HG03575 (cell line): Measurements from ENCODE around the gene THADA.

Source experiments
- ATAC-seq: cut with Tn5 transposase; IDR thresholded peaks from one replicate; pipeline ENCODE4 v1.9.1; 2021; ENCODE audit not compliant: unreplicated experiment, insufficient number of reproducible peaks, low FRiP score; ENCODE audit errors: extremely low read depth

Gene THADA

GRCh38 chr2:43430489-43430888, 165.3 kb downstream of the THADA start:
- no peak for ATAC-seq

- ATAC-seq = no peak
Observed at GRCh38 chr2:43429369-43429768, 166.5 kb downstream of the THADA start.

- no peak for ATAC-seq
Observed at GRCh38 chr2:43427032-43427424, 168.8 kb downstream of the THADA start.

- peak; percentile 88 for ATAC-seq
Observed at GRCh38 chr2:43426305-43427031, 169.4 kb downstream of the THADA start.

GRCh38 chr2:43425659-43426058, 170.2 kb downstream of the THADA start:
- no peak for ATAC-seq

GRCh38 chr2:43424262-43425207, 171.3 kb downstream of the THADA start:
- ATAC-seq = no peak

- ATAC-seq = no peak
Observed at GRCh38 chr2:43423941-43424261, 171.9 kb downstream of the THADA start.

GRCh38 chr2:43421194-43421593, 174.6 kb downstream of the THADA start:
- ATAC-seq = no peak

- no peak for ATAC-seq
Observed at GRCh38 chr2:43420389-43420801, 175.4 kb downstream of the THADA start.

- ATAC-seq = no peak
Observed at GRCh38 chr2:43419876-43420275, 176.0 kb downstream of the THADA start.

- no peak for ATAC-seq
Observed at GRCh38 chr2:43419243-43419642, 176.6 kb downstream of the THADA start.

GRCh38 chr2:43418680-43419079, 177.2 kb downstream of the THADA start:
- ATAC-seq = no peak

- ATAC-seq = no peak
Observed at GRCh38 chr2:43417300-43417699, 178.5 kb downstream of the THADA start.

GRCh38 chr2:43415592-43415991, 180.2 kb downstream of the THADA start:
- no peak for ATAC-seq

- no peak for ATAC-seq
Observed at GRCh38 chr2:43414586-43415135, 181.2 kb downstream of the THADA start.

GRCh38 chr2:43414033-43414432, 181.8 kb downstream of the THADA start:
- no peak for ATAC-seq

- ATAC-seq = no peak
Observed at GRCh38 chr2:43412114-43412753, 183.6 kb downstream of the THADA start.

- ATAC-seq = no peak
Observed at GRCh38 chr2:43410055-43410604, 185.7 kb downstream of the THADA start.

GRCh38 chr2:43408407-43409160, 187.3 kb downstream of the THADA start:
- ATAC-seq = no peak
